Ovary (tissue), 9 donors: ENCODE measurements around the gene CHST14. TPM values are rescaled to one million over a fixed set of nuclear protein-coding genes. Genes with fewer than 3 reads are reported as not detected.

Source experiments
- DNase-seq, 5 donors: peaks; one replicate each; pipeline ENCODE4 v3.0.0-alpha.2; 2019 to 2020
- H3K27ac ChIP-seq, 2 donors: fragments of 200-600 bp; one replicate each; pipeline versions ENCODE4 v1.5.1 to v1.8.0; 2019 to 2022
- H3K27me3 ChIP-seq: fragments of 200-600 bp; one replicate; pipeline ENCODE4 v1.8.0; 2022
- H3K36me3 ChIP-seq: fragments of 200-600 bp; sonication (generic); one replicate; pipeline ENCODE4 v1.5.1; 2019
- H3K4me1 ChIP-seq: one replicate; pipeline ENCODE4 v1.8.1; 2013; ENCODE audit warnings: mild to moderate bottlenecking, moderate library complexity; ENCODE audit not compliant: insufficient read depth
- H3K4me3 ChIP-seq: fragments of 200-600 bp; sonication (generic); one replicate; pipeline ENCODE4 v1.5.1; 2017
- H3K9me3 ChIP-seq, 2 donors: fragments of 200-600 bp in 1 of 2; sonication (generic) in 1 of 2; one replicate each; pipeline versions ENCODE4 v1.5.1 to v1.8.1; 2013 to 2019; ENCODE audit warnings: mild to moderate bottlenecking in 1 of 2, moderate library complexity in 1 of 2
- CTCF ChIP-seq, 3 donors: fragments of 450-650 bp in 2 of 3; fragments of 200-600 bp in 1 of 3; IDR thresholded peaks; one replicate each; pipeline versions ENCODE4 v1.5.1 to v1.8.0; 2016 to 2022; ENCODE audit warnings: antibody characterized with exemption in 3 of 3, mild to moderate bottlenecking in 1 of 3
- EP300 ChIP-seq: sonication (generic); formaldehyde crosslinking; IDR thresholded peaks from one replicate; pipeline ENCODE4 v1.6.1; 2017; ENCODE audit warnings: antibody characterized with exemption
- POLR2A ChIP-seq: fragments of 450-650 bp; IDR thresholded peaks from one replicate; pipeline ENCODE4 v1.6.1; 2017; ENCODE audit warnings: antibody characterized with exemption, mild to moderate bottlenecking, moderate library complexity
- WGBS, 3 donors: extraction: QIAGEN DNeasy Blood & Tissue Kit in 1 of 3; methylation state at CpG; one replicate each; pipeline versions ENCODE4 v1.1.5 to v1.1.7; 2013 to 2017; 5-methylcytosine and 5-hydroxymethylcytosine counted together
- intact Hi-C, 4 donors: fragments of 100-400 bp; cut with DNase I; formaldehyde crosslinking; loops; one replicate each; pipeline versions ENCODE4 v1.11.0 to v1.15.1; 2022 to 2023
- polyA plus RNA-seq, 2 donors: library from polyadenylated mRNA; stranded (reverse); fragments of 200-250 nt in 1 of 2; fragments of 350-450 nt in 1 of 2; fragmentation: Illumina TruSeq in 1 of 2; extraction: RNeasy Lipid Tissue Mini Kit (QIAGEN cat#74804) in 1 of 2; gene quantifications; one replicate each; pipeline ENCODE4 v1.2.3, GENCODE V29; 2013 to 2014
- total RNA-seq, 7 donors: library from RNA; depleted of rRNA in 2 of 7; stranded (reverse); fragments of >200 nt in 2 of 7; fragmentation: NEBNext Ultra II Directional in 3 of 7; extraction: Animal tissue kit (Norgen Biotek cat#: 25700) in 3 of 7; gene quantifications; one replicate each; pipeline versions ENCODE4 v1.1.0 to v1.2.4, GENCODE V29; 2016 to 2023
- donor health status: DM: no; HTN: no; CAD: no; lungs with moderate emphysema.
- donor health status: DM: no; HTN: no; CAD: no.
- donor health status: Bipolar disorder and iron deficiency.
- donor health status: DM: yes; HTN: yes; CAD: no.
- donor health status: DM: no; HTN: no; CAD: no.
- donor health status: DM: yes; HTN: yes; CAD: no.

Gene CHST14
- total and polyA plus RNA-seq, 9 donors: 8.2 to 28.3 (median 23.8) TPM

GRCh38 chr15:40430271-40430805, 40.4 kb upstream of the CHST14 start:
- WGBS, 3 donors: 60 to 62% (median 61%) methylated on average over 10 of the region's 10 CpGs
- H3K36me3 ChIP-seq: no peaks in the 10 kb centered on the region
- no peaks in the 10 kb centered on the region for H3K4me1 ChIP-seq
- no peak overlapping the region for H3K27ac ChIP-seq
- no peaks in the 10 kb centered on the region for H3K27me3 ChIP-seq
- no peak for TF ChIP-seq POLR2A
- no peak for TF ChIP-seq EP300
- TF ChIP-seq CTCF (IDR thresholded peaks at IDR 0.05): no peak
- no peak for DNase-seq
- intact Hi-C loops: no loop called here
- H3K9me3 ChIP-seq: no peaks in the 10 kb centered on the region
- H3K4me3 ChIP-seq: no peak overlapping the region

GRCh38 chr15:40435023-40435709, 35.6 kb upstream of the CHST14 start:
- WGBS, 3 donors: 67 to 73% (median 71%) methylated on average over 20 of the region's 20 CpGs
- H3K27me3 ChIP-seq: no peaks in the 10 kb centered on the region
- peak overlapping the region; percentile 71 to 85 for H3K27ac ChIP-seq
- no peak overlapping the region for H3K4me3 ChIP-seq
- TF ChIP-seq EP300 (no peak), POLR2A (no peak), CTCF (IDR thresholded peaks at IDR 0.05) (no peak)
- no peak for DNase-seq
- intact Hi-C loops: no loop called here
- peaks cover 15% of the 10 kb centered on the region for H3K4me1 ChIP-seq
- no peaks in the 10 kb centered on the region for H3K36me3 ChIP-seq
- no peaks in the 10 kb centered on the region for H3K9me3 ChIP-seq

GRCh38 chr15:40435710-40436089, 35.1 kb upstream of the CHST14 start:
- no peaks in the 10 kb centered on the region for H3K9me3 ChIP-seq
- H3K4me3 ChIP-seq: peak overlapping the region; percentile 36
- peak overlapping the region; percentile 71 to 85 for H3K27ac ChIP-seq
- intact Hi-C loops: no loop called here
- H3K36me3 ChIP-seq: no peaks in the 10 kb centered on the region
- peak; percentile 44 to 66 (median 54) for DNase-seq
- H3K4me1 ChIP-seq: peaks cover 15% of the 10 kb centered on the region
- 15 to 26% (median 20%) methylated on average over 14 to 15 of the region's 15 CpGs for WGBS, 3 donors
- no peaks in the 10 kb centered on the region for H3K27me3 ChIP-seq
- no peak for TF ChIP-seq CTCF (IDR thresholded peaks at IDR 0.05)
- TF ChIP-seq POLR2A: no peak
- TF ChIP-seq EP300: no peak

- no peaks in the 10 kb centered on the region for H3K27me3 ChIP-seq
- WGBS, 3 donors: 0 to 1% (median 1%) methylated on average over 30 to 39 of the region's 39 CpGs
- H3K27ac ChIP-seq: peak overlapping the region; percentile 71 to 85
Observed at GRCh38 chr15:40436116-40436891, 34.5 kb upstream of the CHST14 start.

More at GRCh38 chr15:40436116-40436891, 34.5 kb upstream of the CHST14 start:
- DNase-seq: peak; percentile 58 to 74 (median 71)
- Histone ChIP-seq H3K36me3 (no peaks in the 10 kb centered on the region), H3K4me1 (peaks cover 15% of the 10 kb centered on the region), H3K4me3 (peak overlapping the region; percentile 36), H3K9me3 (no peaks in the 10 kb centered on the region)
- intact Hi-C loops: no loop called here
- TF ChIP-seq POLR2A: no peak
